HepG2 (cell line): ENCODE data around the gene PEX13. TPM values are rescaled to one million over a fixed set of nuclear protein-coding genes. Genes with fewer than 3 reads are reported as not detected.

ENCODE experiments used
- BRD4 ChIP-seq: sonication (generic); formaldehyde crosslinking; IDR thresholded peaks from 2 replicates; pipeline ENCODE4 v1.4.0; 2020; ENCODE audit warnings: missing genetic modification reagents
- CCAR2 ChIP-seq: fragments of 200-400 bp; formaldehyde crosslinking; optimal IDR thresholded peaks from 2 replicates; pipeline ENCODE3; 2018; ENCODE audit warnings: low read depth, mild to moderate bottlenecking, low read length, moderate library complexity
- GATAD1 ChIP-seq: IDR thresholded peaks from 2 replicates; pipeline ENCODE4 v1.6.1; 2016; ENCODE audit warnings: missing genetic modification reagents, missing compliant biosample characterization
- MZF1 ChIP-seq: sonication (generic); formaldehyde crosslinking; IDR thresholded peaks from 2 replicates; pipeline ENCODE4 v1.8.1; 2023; ENCODE audit warnings: mild to moderate bottlenecking, missing genetic modification reagents, borderline replicate concordance
- NONO ChIP-seq, 2 experiments: fragments of 450-650 bp in 1 of 2; sonication (generic) in 1 of 2; formaldehyde crosslinking in 1 of 2; IDR thresholded peaks in 1 of 2; conservative IDR thresholded peaks in 1 of 2; 2 replicates each; pipeline versions ENCODE4 v1.6.1 to v1.8.0; 2017 to 2022; ENCODE audit warnings: mild to moderate bottlenecking in 1 of 2, missing genetic modification reagents in 1 of 2, moderate library complexity in 1 of 2
- PITX1 ChIP-seq: sonication (generic); formaldehyde crosslinking; IDR thresholded peaks from 2 replicates; pipeline ENCODE4 v1.5.1; 2020; ENCODE audit warnings: mild to moderate bottlenecking, missing genetic modification reagents
- SAP130 ChIP-seq: IDR thresholded peaks from 2 replicates; pipeline ENCODE4 v1.6.1; 2016; ENCODE audit warnings: low read depth
- SNAPC2 ChIP-seq: sonication (generic); formaldehyde crosslinking; IDR thresholded peaks from 2 replicates; pipeline ENCODE4 v1.8.1; 2022; ENCODE audit warnings: mild to moderate bottlenecking, missing genetic modification reagents
- TAF1 ChIP-seq: sonication (generic); formaldehyde crosslinking; IDR thresholded peaks from 2 replicates; pipeline ENCODE4 v1.4.0; 2020; ENCODE audit warnings: missing genetic modification reagents
- UBTF ChIP-seq: sonication (generic); formaldehyde crosslinking; IDR thresholded peaks from 2 replicates; pipeline ENCODE4 v1.4.0; 2020; ENCODE audit warnings: mild to moderate bottlenecking, missing genetic modification reagents
- ZBED4 ChIP-seq: sonication (generic); formaldehyde crosslinking; IDR thresholded peaks from 2 replicates; pipeline ENCODE4 v1.4.0; 2020; ENCODE audit warnings: missing genetic modification reagents, borderline replicate concordance
- ZNF138 ChIP-seq: sonication (generic); formaldehyde crosslinking; IDR thresholded peaks from 2 replicates; pipeline ENCODE4 v1.5.0; 2020; ENCODE audit warnings: mild to moderate bottlenecking, low read depth, missing genetic modification reagents
- ZNF329 ChIP-seq: sonication (generic); formaldehyde crosslinking; IDR thresholded peaks from 2 replicates; pipeline ENCODE4 v1.9.0; 2021; ENCODE audit warnings: low read depth, mild to moderate bottlenecking, missing genetic modification reagents
- ZNF333 ChIP-seq: sonication (generic); formaldehyde crosslinking; IDR thresholded peaks from 2 replicates; pipeline ENCODE4 v1.4.0; 2020; ENCODE audit warnings: mild to moderate bottlenecking, missing genetic modification reagents, borderline replicate concordance
- ZNF350 ChIP-seq: sonication (generic); formaldehyde crosslinking; IDR thresholded peaks from 2 replicates; pipeline ENCODE4 v1.4.0; 2020; ENCODE audit warnings: mild to moderate bottlenecking, low read depth, missing genetic modification reagents, borderline replicate concordance
- polyA plus RNA-seq, 8 experiments: library from polyadenylated mRNA; depleted of rRNA in 3 of 8; stranded (reverse) in 7 of 8; unstranded in 1 of 8; fragments of >200 nt; fragmentation: Illumina TruSeq in 4 of 8; extraction: Trizol in 4 of 8; gene quantifications; 2 replicates each; pipeline versions ENCODE4 v1.2.1 to v1.2.3, GENCODE V29; 2011 to 2016; ENCODE audit warnings: low read depth in 4 of 8, missing spikeins in 1 of 8, mixed read lengths in 1 of 8; ENCODE audit not compliant: insufficient read depth in 1 of 8
- total RNA-seq, 5 experiments: library from RNA; depleted of rRNA; stranded (reverse); fragments of >200 nt; fragmentation: Illumina TruSeq; extraction: Trizol; gene quantifications; 2 replicates each; pipeline ENCODE4 v1.2.3, GENCODE V29; 2016; ENCODE audit warnings: low read depth in 1 of 5
- TF ChIP-seq, protein P1 (sequence below), 2 experiments: IDR thresholded peaks; 2 replicates each; pipeline ENCODE4 v1.6.1; 2011 to 2012; ENCODE audit warnings: low read length in 2 of 2, borderline replicate concordance in 1 of 2, low read depth in 1 of 2, mild to moderate bottlenecking in 1 of 2, moderate library complexity in 1 of 2
- TF ChIP-seq, protein P2 (sequence below): sonication (generic); formaldehyde crosslinking; IDR thresholded peaks from 2 replicates; pipeline ENCODE4 v1.8.1; 2022; ENCODE audit warnings: mild to moderate bottlenecking, missing genetic modification reagents

The PEX13 gene
- total and polyA plus RNA-seq, 2 of the 13 experiments (the other 11 are each of a cell fraction or from before 2014, with no cell fraction given): 47.9 to 75.9 TPM

- TF ChIP-seq ZBED4 (peak; percentile 10; the same call in 1 of the 2 replicates), CCAR2 (peak; percentile 47), BRD4 (CRISPR knock-in tag) (peak; percentile 95), ZNF138 (CRISPR knock-in tag) (no peak), UBTF (CRISPR knock-in tag) (peak; percentile 75), SNAPC2 (CRISPR knock-in tag) (peak; percentile 79; the same call in 1 of the 2 replicates), TAF1 (CRISPR knock-in tag) (peak; percentile 69; the same call in 1 of the 2 replicates), ZNF329 (CRISPR knock-in tag) (no peak; the same call in 1 of the 2 replicates), NONO (IDR thresholded peaks at IDR 0.05) (no peak), NONO (CRISPR knock-in tag; conservative IDR thresholded peaks at IDR 0.05) (0 out of 2 replicates have a peak, but pooled peaks have one; percentile 13), MZF1 (CRISPR knock-in tag) (no peak), SAP130 (CRISPR knock-in tag) (peak; percentile 77), ZNF333 (CRISPR knock-in tag) (0 out of 2 replicates have a peak, but pooled peaks have one; percentile 31), GATAD1 (CRISPR knock-in tag) (peak; percentile 95), ZNF350 (peak; percentile 77; the same call in 1 of the 2 replicates), PITX1 (peak; percentile 49; the same call in 1 of the 2 replicates)
- TF ChIP-seq, protein P1, sequence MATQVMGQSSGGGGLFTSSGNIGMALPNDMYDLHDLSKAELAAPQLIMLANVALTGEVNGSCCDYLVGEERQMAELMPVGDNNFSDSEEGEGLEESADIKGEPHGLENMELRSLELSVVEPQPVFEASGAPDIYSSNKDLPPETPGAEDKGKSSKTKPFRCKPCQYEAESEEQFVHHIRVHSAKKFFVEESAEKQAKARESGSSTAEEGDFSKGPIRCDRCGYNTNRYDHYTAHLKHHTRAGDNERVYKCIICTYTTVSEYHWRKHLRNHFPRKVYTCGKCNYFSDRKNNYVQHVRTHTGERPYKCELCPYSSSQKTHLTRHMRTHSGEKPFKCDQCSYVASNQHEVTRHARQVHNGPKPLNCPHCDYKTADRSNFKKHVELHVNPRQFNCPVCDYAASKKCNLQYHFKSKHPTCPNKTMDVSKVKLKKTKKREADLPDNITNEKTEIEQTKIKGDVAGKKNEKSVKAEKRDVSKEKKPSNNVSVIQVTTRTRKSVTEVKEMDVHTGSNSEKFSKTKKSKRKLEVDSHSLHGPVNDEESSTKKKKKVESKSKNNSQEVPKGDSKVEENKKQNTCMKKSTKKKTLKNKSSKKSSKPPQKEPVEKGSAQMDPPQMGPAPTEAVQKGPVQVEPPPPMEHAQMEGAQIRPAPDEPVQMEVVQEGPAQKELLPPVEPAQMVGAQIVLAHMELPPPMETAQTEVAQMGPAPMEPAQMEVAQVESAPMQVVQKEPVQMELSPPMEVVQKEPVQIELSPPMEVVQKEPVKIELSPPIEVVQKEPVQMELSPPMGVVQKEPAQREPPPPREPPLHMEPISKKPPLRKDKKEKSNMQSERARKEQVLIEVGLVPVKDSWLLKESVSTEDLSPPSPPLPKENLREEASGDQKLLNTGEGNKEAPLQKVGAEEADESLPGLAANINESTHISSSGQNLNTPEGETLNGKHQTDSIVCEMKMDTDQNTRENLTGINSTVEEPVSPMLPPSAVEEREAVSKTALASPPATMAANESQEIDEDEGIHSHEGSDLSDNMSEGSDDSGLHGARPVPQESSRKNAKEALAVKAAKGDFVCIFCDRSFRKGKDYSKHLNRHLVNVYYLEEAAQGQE (IDR thresholded peaks at IDR 0.05; ENCODE audit: borderline replicate concordance in 1 of 2, low read depth in 1 of 2, low read length in 2 of 2): peak in 1 of 2 experiments; percentile 66; a peak in 1 of 4 replicates
- TF ChIP-seq, protein P2, sequence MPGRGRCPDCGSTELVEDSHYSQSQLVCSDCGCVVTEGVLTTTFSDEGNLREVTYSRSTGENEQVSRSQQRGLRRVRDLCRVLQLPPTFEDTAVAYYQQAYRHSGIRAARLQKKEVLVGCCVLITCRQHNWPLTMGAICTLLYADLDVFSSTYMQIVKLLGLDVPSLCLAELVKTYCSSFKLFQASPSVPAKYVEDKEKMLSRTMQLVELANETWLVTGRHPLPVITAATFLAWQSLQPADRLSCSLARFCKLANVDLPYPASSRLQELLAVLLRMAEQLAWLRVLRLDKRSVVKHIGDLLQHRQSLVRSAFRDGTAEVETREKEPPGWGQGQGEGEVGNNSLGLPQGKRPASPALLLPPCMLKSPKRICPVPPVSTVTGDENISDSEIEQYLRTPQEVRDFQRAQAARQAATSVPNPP (CRISPR knock-in tag): 0 out of 2 replicates have a peak, but pooled peaks have one; percentile 17
Measured at GRCh38 chr2:61017003-61017555, 441 bp upstream of the PEX13 start (continued).
